ENCODE results near the gene PSD2. TPM values are rescaled to one million over a fixed set of nuclear protein-coding genes. Genes with fewer than 3 reads are reported as not detected.

Gene PSD2
- total and polyA plus RNA-seq, 10 of the 15 experiments (the other 5 are each of a cell fraction or from before 2014, with no cell fraction given) = 0.02 to 0.14 (median 0.03) TPM; not detected in 5

GRCh38 chr5:139746691-139747582 lies 48.7 kb upstream of the PSD2 start (continued):
- peak; percentile 75 for TF ChIP-seq NR2F1 (conservative IDR thresholded peaks at IDR 0.05)
- TF ChIP-seq POLR2A (IDR thresholded peaks at IDR 0.05; ENCODE audit: low read depth, low read length) = no peak
- no peak for TF ChIP-seq HSF1 (IDR thresholded peaks at IDR 0.05; ENCODE audit: low read depth, low read length)
- TF ChIP-seq ZBTB40 (IDR thresholded peaks at IDR 0.05; ENCODE audit: borderline replicate concordance) = no peak; the same call in 1 of the 2 replicates
- TF ChIP-seq ZNF217 (IDR thresholded peaks at IDR 0.05) = peak; percentile 86
- TF ChIP-seq ATF7 (IDR thresholded peaks at IDR 0.05; ENCODE audit: low read depth) = peak; percentile 92
- TF ChIP-seq PRDM15 (CRISPR knock-in tag; IDR thresholded peaks at IDR 0.05) = no peak
- no peak for TF ChIP-seq ZSCAN29 (IDR thresholded peaks at IDR 0.05)
- no peak for TF ChIP-seq ZZZ3 (IDR thresholded peaks at IDR 0.05; ENCODE audit: control insufficient read depth, insufficient read length, low read depth)
- no peak for TF ChIP-seq RBBP5 (conservative IDR thresholded peaks at IDR 0.05)
- TF ChIP-seq PAX5 (IDR thresholded peaks at IDR 0.05; ENCODE audit: borderline replicate concordance, low read depth, low read length) = peak; percentile 57; the same call in 1 of the 2 replicates
- no peak for TF ChIP-seq ZBTB11 (CRISPR knock-in tag; IDR thresholded peaks at IDR 0.05)
- peak; percentile 93 for TF ChIP-seq ESRRA (IDR thresholded peaks at IDR 0.05; ENCODE audit: low read length)
- TF ChIP-seq DPF2 (IDR thresholded peaks at IDR 0.05) = no peak
- TF ChIP-seq IKZF2 (IDR thresholded peaks at IDR 0.05) = peak; percentile 77 to 93; a peak in 3 of 4 replicates
- TF ChIP-seq IRF3 (IDR thresholded peaks at IDR 0.05) = no peak

Data from GM12878 (cell line).